Cardiac muscle cell (in vitro differentiated cells and primary cell): ENCODE measurements around the gene ECEL1. TPM values are rescaled to one million over a fixed set of nuclear protein-coding genes. Genes with fewer than 3 reads are reported as not detected.

ENCODE experiments used
- DNase-seq, 2 donors: peaks; one replicate each; pipeline versions ENCODE4 v3.0.0 to v3.0.0-alpha.2; 2010 to 2017; ENCODE audit warnings: low read depth in 1 of 2, low spot score in 1 of 2
- H3K27ac ChIP-seq: fragments of 200-600 bp; sonication (generic); 2 replicates; pipeline ENCODE4 v1.5.1; 2016
- H3K27me3 ChIP-seq: fragments of 200-600 bp; sonication (generic); 2 replicates; pipeline ENCODE4 v1.6.0; 2016; ENCODE audit warnings: control low read depth
- H3K36me3 ChIP-seq: fragments of 200-600 bp; sonication (generic); 2 replicates; pipeline ENCODE4 v1.5.1; 2016; ENCODE audit warnings: control low read depth
- H3K4me1 ChIP-seq: fragments of 200-600 bp; sonication (generic); 2 replicates; pipeline ENCODE4 v1.8.1; 2017; ENCODE audit warnings: low read depth, mild to moderate bottlenecking, mixed run types
- H3K4me3 ChIP-seq: fragments of 200-600 bp; sonication (generic); 2 replicates; pipeline ENCODE4 v1.5.1; 2016; ENCODE audit warnings: mild to moderate bottlenecking
- H3K9me3 ChIP-seq: fragments of 200-600 bp; sonication (generic); 2 replicates; pipeline ENCODE4 v1.5.1; 2017; ENCODE audit warnings: low read depth, mild to moderate bottlenecking, control low read depth
- CTCF ChIP-seq: IDR thresholded peaks from 2 replicates; pipeline ENCODE4 v1.5.1; 2012; ENCODE audit warnings: low read depth, mild to moderate bottlenecking, low read length
- polyA plus RNA-seq: library from polyadenylated mRNA; unstranded; fragments of >200 nt; fragmentation: Nextera tagmentation; extraction: Ambion mirVana; gene quantifications from 2 replicates; pipeline ENCODE4 v1.2.1, GENCODE V29; 2016
- total RNA-seq: library from RNA; depleted of rRNA; stranded (reverse); fragments of >200 nt; gene quantifications from 2 replicates; pipeline ENCODE4 v1.2.3, GENCODE V29; 2016

The ECEL1 gene
- total and polyA plus RNA-seq, 2 experiments from 2014 or later, result 0.70 to 2.3 TPM

GRCh38 chr2:232524771-232525170 lies 37.1 kb upstream of the ECEL1 start:
- no peak for DNase-seq
- no peak overlapping the region for H3K27ac ChIP-seq
- H3K36me3 ChIP-seq, result no peaks in the 10 kb centered on the region
- no peak overlapping the region for H3K4me3 ChIP-seq
- no peaks in the 10 kb centered on the region for H3K9me3 ChIP-seq
- peaks cover 2% of the 10 kb centered on the region for H3K4me1 ChIP-seq
- peaks cover 44% of the 10 kb centered on the region for H3K27me3 ChIP-seq
- TF ChIP-seq CTCF, result no peak

GRCh38 chr2:232523682-232524597 lies 36.3 kb upstream of the ECEL1 start:
- peak; percentile 44 to 85 for DNase-seq
- H3K4me1 ChIP-seq, result peaks cover 2% of the 10 kb centered on the region
- no peaks in the 10 kb centered on the region for H3K9me3 ChIP-seq
- peak overlapping the region; percentile 27 for H3K4me3 ChIP-seq
- H3K27me3 ChIP-seq, result peaks cover 53% of the 10 kb centered on the region
- H3K27ac ChIP-seq, result no peak overlapping the region
- no peaks in the 10 kb centered on the region for H3K36me3 ChIP-seq
- TF ChIP-seq CTCF, result peak; percentile 36

- H3K4me3 ChIP-seq, result peak overlapping the region; percentile 27
- peaks cover 2% of the 10 kb centered on the region for H3K4me1 ChIP-seq
- H3K36me3 ChIP-seq, result no peaks in the 10 kb centered on the region
- no peak for TF ChIP-seq CTCF
- no peak overlapping the region for H3K27ac ChIP-seq
- H3K9me3 ChIP-seq, result no peaks in the 10 kb centered on the region
- DNase-seq, result no peak
- peaks cover 56% of the 10 kb centered on the region for H3K27me3 ChIP-seq
These were observed 35.7 kb upstream of the ECEL1 start for GRCh38 chr2:232523402-232523681.

- Histone ChIP-seq H3K9me3 (no peaks in the 10 kb centered on the region), H3K27me3 (peaks cover 60% of the 10 kb centered on the region), H3K4me3 (no peak overlapping the region), H3K36me3 (no peaks in the 10 kb centered on the region), H3K27ac (no peak overlapping the region), H3K4me1 (peaks cover 2% of the 10 kb centered on the region)
- no peak for DNase-seq
- no peak for TF ChIP-seq CTCF
These were observed 35.2 kb upstream of the ECEL1 start for GRCh38 chr2:232522623-232523401.

GRCh38 chr2:232521959-232522622 lies 34.5 kb upstream of the ECEL1 start:
- Histone ChIP-seq H3K4me1 (peaks cover 2% of the 10 kb centered on the region), H3K36me3 (no peaks in the 10 kb centered on the region), H3K9me3 (no peaks in the 10 kb centered on the region), H3K27me3 (peaks cover 61% of the 10 kb centered on the region), H3K4me3 (peak overlapping the region; percentile 5), H3K27ac (no peak overlapping the region)
- peak; percentile 65 for TF ChIP-seq CTCF
- peak; percentile 29 to 68 for DNase-seq
